HEK293 (cell line): ENCODE results near the gene MRPS10.

Experiments
- BCL6B ChIP-seq: fragments of 450-650 bp; formaldehyde crosslinking; IDR thresholded peaks from 2 replicates; pipeline ENCODE4 v1.5.1; 2017; ENCODE audit warnings: missing biosample characterization, missing genetic modification characterization
- EGR2 ChIP-seq: fragments of 450-650 bp; formaldehyde crosslinking; IDR thresholded peaks from 2 replicates; pipeline ENCODE4 v1.5.1; 2016; ENCODE audit warnings: low read depth, missing biosample characterization, missing genetic modification characterization
- GLIS2 ChIP-seq: fragments of 450-650 bp; formaldehyde crosslinking; IDR thresholded peaks from 2 replicates; pipeline ENCODE4 v1.5.1; 2016; ENCODE audit warnings: missing biosample characterization, missing genetic modification characterization
- HOXA7 ChIP-seq: sonication (generic); formaldehyde crosslinking; IDR thresholded peaks from 2 replicates; pipeline ENCODE4 v1.8.1; 2022; ENCODE audit warnings: missing genetic modification reagents, borderline replicate concordance
- IKZF3 ChIP-seq: fragments of 450-650 bp; IDR thresholded peaks from 2 replicates; pipeline ENCODE4 v1.5.0; 2018; ENCODE audit warnings: missing biosample characterization, mild to moderate bottlenecking, missing genetic modification characterization, moderate library complexity
- KLF9 ChIP-seq: fragments of 450-650 bp; formaldehyde crosslinking; IDR thresholded peaks from 2 replicates; pipeline ENCODE4 v1.5.1; 2016; ENCODE audit warnings: missing biosample characterization, missing genetic modification characterization, low read depth
- PRDM1 ChIP-seq: fragments of 450-650 bp; formaldehyde crosslinking; IDR thresholded peaks from 2 replicates; pipeline ENCODE4; 2016; ENCODE audit warnings: missing biosample characterization, missing genetic modification characterization
- PRDM2 ChIP-seq: fragments of 450-650 bp; formaldehyde crosslinking; IDR thresholded peaks from 2 replicates; pipeline ENCODE4 v1.5.1; 2016; ENCODE audit warnings: missing biosample characterization, missing genetic modification characterization, borderline replicate concordance
- RBAK ChIP-seq: fragments of 450-650 bp; formaldehyde crosslinking; IDR thresholded peaks from 2 replicates; pipeline ENCODE4 v1.5.1; 2016; ENCODE audit warnings: missing biosample characterization, missing genetic modification characterization
- SP3 ChIP-seq: fragments of 450-650 bp; formaldehyde crosslinking; IDR thresholded peaks from 2 replicates; pipeline ENCODE4 v1.5.1; 2016; ENCODE audit warnings: missing biosample characterization, missing genetic modification characterization
- ZBTB17 ChIP-seq: fragments of 450-650 bp; formaldehyde crosslinking; IDR thresholded peaks from 2 replicates; pipeline ENCODE4 v1.5.1; 2016; ENCODE audit warnings: missing biosample characterization, missing genetic modification characterization
- ZBTB20 ChIP-seq: fragments of 450-650 bp; formaldehyde crosslinking; IDR thresholded peaks from 2 replicates; pipeline ENCODE4 v1.5.1; 2016; ENCODE audit warnings: missing biosample characterization, missing genetic modification characterization
- ZFP37 ChIP-seq: fragments of 450-650 bp; formaldehyde crosslinking; IDR thresholded peaks from 2 replicates; pipeline ENCODE4 v1.5.1; 2016; ENCODE audit warnings: missing biosample characterization, missing genetic modification characterization
- ZNF138 ChIP-seq: fragments of 450-650 bp; formaldehyde crosslinking; IDR thresholded peaks from 2 replicates; pipeline ENCODE4 v1.5.1; 2016; ENCODE audit warnings: missing biosample characterization, missing genetic modification characterization, borderline replicate concordance
- ZNF148 ChIP-seq: fragments of 450-650 bp; formaldehyde crosslinking; IDR thresholded peaks from 2 replicates; pipeline ENCODE4 v1.5.0; 2017; ENCODE audit warnings: missing biosample characterization, missing genetic modification characterization, borderline replicate concordance
- ZNF221 ChIP-seq: fragments of 450-650 bp; formaldehyde crosslinking; IDR thresholded peaks from 2 replicates; pipeline ENCODE4 v1.5.1; 2017; ENCODE audit warnings: missing biosample characterization, missing genetic modification characterization, borderline replicate concordance
- ZNF280C ChIP-seq: fragments of 450-650 bp; formaldehyde crosslinking; IDR thresholded peaks from 2 replicates; pipeline ENCODE4 v1.5.1; 2016; ENCODE audit warnings: missing biosample characterization, missing genetic modification characterization
- ZNF335 ChIP-seq: fragments of 450-650 bp; formaldehyde crosslinking; conservative IDR thresholded peaks from 2 replicates; pipeline ENCODE4 v1.5.1; 2016; ENCODE audit warnings: missing biosample characterization, missing genetic modification characterization
- ZNF521 ChIP-seq: fragments of 450-650 bp; formaldehyde crosslinking; IDR thresholded peaks from 2 replicates; pipeline ENCODE4 v1.5.1; 2017; ENCODE audit warnings: missing biosample characterization, mild to moderate bottlenecking, missing genetic modification characterization
- ZNF548 ChIP-seq: fragments of 450-650 bp; formaldehyde crosslinking; IDR thresholded peaks from 2 replicates; pipeline ENCODE4 v1.5.1; 2016; ENCODE audit warnings: missing biosample characterization, missing genetic modification characterization
- ZNF621 ChIP-seq: fragments of 450-650 bp; formaldehyde crosslinking; IDR thresholded peaks from 2 replicates; pipeline ENCODE4 v1.5.1; 2017; ENCODE audit warnings: missing biosample characterization, missing genetic modification characterization
- ZNF664 ChIP-seq: fragments of 450-650 bp; formaldehyde crosslinking; IDR thresholded peaks from 2 replicates; pipeline ENCODE4 v1.5.1; 2016; ENCODE audit warnings: missing biosample characterization, missing genetic modification characterization
- ZNF670 ChIP-seq: fragments of 450-650 bp; formaldehyde crosslinking; IDR thresholded peaks from 2 replicates; pipeline ENCODE4 v1.5.1; 2016; ENCODE audit warnings: missing biosample characterization, missing genetic modification characterization, low read depth
- ZNF776 ChIP-seq: fragments of 450-650 bp; formaldehyde crosslinking; IDR thresholded peaks from 2 replicates; pipeline ENCODE4 v1.5.0; 2017; ENCODE audit warnings: missing biosample characterization, missing genetic modification characterization, borderline replicate concordance
- ZSCAN16 ChIP-seq: fragments of 450-650 bp; formaldehyde crosslinking; IDR thresholded peaks from 2 replicates; pipeline ENCODE4 v1.5.1; 2016; ENCODE audit warnings: missing biosample characterization, missing genetic modification characterization

MRPS10 gene

GRCh38 chr6:42193491-42193894, 24.2 kb downstream of the MRPS10 start (continued):
- no peak for TF ChIP-seq BCL6B (tag by site-specific recombination)
- TF ChIP-seq ZNF521, result no peak
- TF ChIP-seq EGR2 (tag by site-specific recombination), result no peak
- TF ChIP-seq ZBTB17, result peak; percentile 82
- TF ChIP-seq ZNF548 (tag by site-specific recombination), result no peak
- no peak for TF ChIP-seq SP3
- TF ChIP-seq ZSCAN16 (tag by site-specific recombination), result no peak
- no peak for TF ChIP-seq ZNF664
- TF ChIP-seq ZNF670 (tag by site-specific recombination), result no peak
- TF ChIP-seq ZNF138 (tag by site-specific recombination), result no peak
- TF ChIP-seq ZNF776 (tag by site-specific recombination), result no peak
- no peak for TF ChIP-seq KLF9 (tag by site-specific recombination)
- TF ChIP-seq RBAK (tag by site-specific recombination), result no peak
- no peak for TF ChIP-seq ZFP37 (tag by site-specific recombination)
- no peak for TF ChIP-seq PRDM2 (tag by site-specific recombination)
- no peak for TF ChIP-seq ZNF621 (tag by site-specific recombination)
- TF ChIP-seq IKZF3 (tag by site-specific recombination), result no peak
- TF ChIP-seq HOXA7 (CRISPR knock-in tag), result no peak
- TF ChIP-seq ZNF335 (tag by site-specific recombination), result 0 out of 2 replicates have a peak, but pooled peaks have one; percentile 25
- TF ChIP-seq ZBTB20 (tag by site-specific recombination), result no peak
- TF ChIP-seq ZNF221 (tag by site-specific recombination), result no peak
- TF ChIP-seq GLIS2 (tag by site-specific recombination), result 0 out of 2 replicates have a peak, but pooled peaks have one; percentile 12
- no peak for TF ChIP-seq ZNF148 (tag by site-specific recombination)
- TF ChIP-seq ZNF280C, result no peak
- TF ChIP-seq PRDM1 (tag by site-specific recombination), result peak; percentile 72
